ENCODE data around the gene KMT2D. TPM values are rescaled to one million over a fixed set of nuclear protein-coding genes. Genes with fewer than 3 reads are reported as not detected.

KMT2D gene
- total RNA-seq, 2 donors from 2014 or later = 118 to 123 TPM

DNA sequence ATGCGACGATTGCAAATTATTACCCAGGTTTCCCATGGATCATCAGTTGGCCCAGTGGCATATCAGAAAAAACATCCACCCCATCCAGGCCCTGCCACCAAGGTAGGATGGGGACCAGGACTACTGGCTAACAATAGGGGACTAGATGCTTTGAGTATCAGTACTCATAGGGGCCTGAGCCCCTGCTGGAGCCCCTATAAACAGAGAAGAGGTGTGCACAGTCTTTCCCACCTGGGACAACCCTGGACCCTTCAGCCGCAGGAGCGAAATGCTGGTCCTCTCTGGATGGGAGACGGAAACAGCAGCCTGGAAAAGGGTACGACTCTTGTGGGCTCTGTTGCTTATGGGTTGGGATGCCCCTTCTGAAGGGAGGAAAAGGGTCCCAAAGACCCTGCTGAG is 28.3 kb upstream of the KMT2D start:
- no peak overlapping the region for H3K4me3 ChIP-seq (ENCODE audit: low read length)
- Mint-ChIP-seq H3K4me1 (peaks cover 14% of the 10 kb centered on the region), H3K4me3 (no peak overlapping the region)

DNA sequence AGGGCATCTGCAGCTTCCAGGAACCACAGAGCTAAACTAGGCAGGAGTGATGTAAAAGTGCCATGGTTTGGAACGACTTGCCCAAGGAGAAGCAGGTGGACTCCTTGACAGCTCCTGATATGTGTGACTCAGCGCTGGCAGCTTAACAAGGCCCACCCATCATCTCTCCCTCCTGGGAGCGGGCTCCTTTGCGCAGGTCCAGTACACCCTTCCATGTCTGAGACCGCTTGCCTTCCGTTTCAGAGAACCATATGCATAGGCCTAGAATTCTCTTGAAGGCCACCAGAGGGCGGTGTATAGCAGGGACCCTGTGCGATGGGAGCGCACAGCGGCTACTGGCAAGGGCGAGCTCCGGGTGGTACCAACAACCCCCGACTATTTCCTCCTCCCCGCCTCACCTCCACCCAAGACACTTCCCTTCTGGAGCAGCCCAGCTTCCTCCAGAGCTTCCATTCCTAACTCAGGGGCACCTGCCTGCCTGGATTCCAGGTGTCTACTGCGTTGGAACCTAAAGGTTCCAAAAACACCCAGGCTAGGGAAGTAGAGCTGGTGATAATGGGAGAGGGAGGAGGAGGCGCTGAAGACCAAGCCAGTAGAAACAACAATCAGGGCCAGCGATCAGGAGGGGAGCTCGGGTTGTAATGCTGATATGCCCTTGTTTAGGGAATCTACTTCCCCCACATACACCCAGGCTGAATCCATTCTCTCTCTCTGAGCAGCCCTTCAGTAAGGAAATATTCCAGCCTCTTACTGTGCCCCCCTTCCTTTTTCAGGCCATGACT is 27.7 kb upstream of the KMT2D start:
- Mint-ChIP-seq H3K36me3 (ENCODE audit: low read depth) (no peaks in the 10 kb centered on the region), H3K4me3 (peak overlapping the region; percentile 15), H3K27ac (no peak overlapping the region), H3K27me3 (ENCODE audit: insufficient read depth) (peaks cover 86% of the 10 kb centered on the region), H3K4me1 (peaks cover 14% of the 10 kb centered on the region), H3K9me3 (no peaks in the 10 kb centered on the region)
- peaks cover 5% of the 10 kb centered on the region for H3K4me1 ChIP-seq (ENCODE audit: control insufficient read depth, insufficient read depth, low read length)
- H3K27ac ChIP-seq (ENCODE audit: low read depth, low read length) = no peak overlapping the region
- TF ChIP-seq, protein P1, sequence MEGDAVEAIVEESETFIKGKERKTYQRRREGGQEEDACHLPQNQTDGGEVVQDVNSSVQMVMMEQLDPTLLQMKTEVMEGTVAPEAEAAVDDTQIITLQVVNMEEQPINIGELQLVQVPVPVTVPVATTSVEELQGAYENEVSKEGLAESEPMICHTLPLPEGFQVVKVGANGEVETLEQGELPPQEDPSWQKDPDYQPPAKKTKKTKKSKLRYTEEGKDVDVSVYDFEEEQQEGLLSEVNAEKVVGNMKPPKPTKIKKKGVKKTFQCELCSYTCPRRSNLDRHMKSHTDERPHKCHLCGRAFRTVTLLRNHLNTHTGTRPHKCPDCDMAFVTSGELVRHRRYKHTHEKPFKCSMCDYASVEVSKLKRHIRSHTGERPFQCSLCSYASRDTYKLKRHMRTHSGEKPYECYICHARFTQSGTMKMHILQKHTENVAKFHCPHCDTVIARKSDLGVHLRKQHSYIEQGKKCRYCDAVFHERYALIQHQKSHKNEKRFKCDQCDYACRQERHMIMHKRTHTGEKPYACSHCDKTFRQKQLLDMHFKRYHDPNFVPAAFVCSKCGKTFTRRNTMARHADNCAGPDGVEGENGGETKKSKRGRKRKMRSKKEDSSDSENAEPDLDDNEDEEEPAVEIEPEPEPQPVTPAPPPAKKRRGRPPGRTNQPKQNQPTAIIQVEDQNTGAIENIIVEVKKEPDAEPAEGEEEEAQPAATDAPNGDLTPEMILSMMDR (conservative IDR thresholded peaks at IDR 0.05) = peak; percentile 94
- no peaks in the 10 kb centered on the region for H3K36me3 ChIP-seq (ENCODE audit: control insufficient read depth, insufficient read depth, low read length)
- 8 to 9% methylated on average over 5 to 18 of the region's 18 CpGs for WGBS, 2 experiments (ENCODE audit: insufficient coverage in 1 of 2, insufficient read length in 1 of 2)
- no peak overlapping the region for H3K4me3 ChIP-seq (ENCODE audit: low read length)
- peaks cover 84% of the 10 kb centered on the region for H3K27me3 ChIP-seq (ENCODE audit: control insufficient read depth, insufficient read depth, low read length, poor library complexity, severe bottlenecking)
- DNase-seq = peak; percentile 93
- H3K9me3 ChIP-seq (ENCODE audit: control insufficient read depth, low read length) = peaks cover 5% of the 10 kb centered on the region
- H3K9ac ChIP-seq (ENCODE audit: extremely low read depth, low read length, poor library complexity, severe bottlenecking) = no peak overlapping the region

More for the DNA sequence above, 28.3 kb upstream of the KMT2D start:
- peaks cover 5% of the 10 kb centered on the region for H3K9me3 ChIP-seq (ENCODE audit: control insufficient read depth, low read length)
- TF ChIP-seq, protein P1 (conservative IDR thresholded peaks at IDR 0.05) = no peak
- Mint-ChIP-seq H3K27ac (no peak overlapping the region), H3K27me3 (ENCODE audit: insufficient read depth) (peaks cover 92% of the 10 kb centered on the region), H3K9me3 (no peaks in the 10 kb centered on the region), H3K36me3 (ENCODE audit: low read depth) (no peaks in the 10 kb centered on the region)
- H3K27ac ChIP-seq (ENCODE audit: low read depth, low read length) = no peak overlapping the region
- WGBS, 2 experiments (ENCODE audit: insufficient coverage in 1 of 2, insufficient read length in 1 of 2) = 72% methylated on average over 6 of the region's 6 CpGs; no CpG with 5 or more reads in 1 of the 2 experiments
- DNase-seq = no peak
- H3K4me1 ChIP-seq (ENCODE audit: control insufficient read depth, insufficient read depth, low read length) = peaks cover 5% of the 10 kb centered on the region
- no peak overlapping the region for H3K9ac ChIP-seq (ENCODE audit: extremely low read depth, low read length, poor library complexity, severe bottlenecking)
- H3K36me3 ChIP-seq (ENCODE audit: control insufficient read depth, insufficient read depth, low read length) = no peaks in the 10 kb centered on the region
- H3K27me3 ChIP-seq (ENCODE audit: control insufficient read depth, insufficient read depth, low read length, poor library complexity, severe bottlenecking) = peaks cover 90% of the 10 kb centered on the region

DNA sequence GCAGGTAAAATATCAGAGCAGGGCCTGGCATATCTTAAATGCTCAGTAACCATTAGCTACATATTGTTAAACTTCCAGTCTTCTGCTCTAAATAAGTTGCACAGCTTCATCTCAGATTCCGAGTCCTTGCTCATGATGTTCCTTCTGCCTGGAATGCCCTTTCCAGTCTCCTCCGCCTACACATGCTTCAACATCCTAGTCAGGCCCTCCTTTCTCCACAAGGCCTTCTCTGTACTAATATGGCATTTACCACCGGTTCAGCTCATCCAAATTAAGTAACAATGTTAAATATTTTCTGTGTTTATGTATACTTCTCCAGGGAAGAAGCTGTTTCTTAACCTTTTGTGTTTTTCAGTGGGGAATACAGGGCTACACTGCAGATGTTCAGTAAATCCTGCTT is 25.5 kb upstream of the KMT2D start:
- Mint-ChIP-seq H3K27ac (no peak overlapping the region), H3K36me3 (ENCODE audit: low read depth) (no peaks in the 10 kb centered on the region), H3K4me3 (no peak overlapping the region), H3K4me1 (peaks cover 11% of the 10 kb centered on the region), H3K27me3 (ENCODE audit: insufficient read depth) (peaks cover 71% of the 10 kb centered on the region), H3K9me3 (no peaks in the 10 kb centered on the region)
- Histone ChIP-seq H3K9ac (ENCODE audit: extremely low read depth, low read length, poor library complexity, severe bottlenecking) (no peak overlapping the region), H3K4me1 (ENCODE audit: control insufficient read depth, insufficient read depth, low read length) (peaks cover 3% of the 10 kb centered on the region), H3K9me3 (ENCODE audit: control insufficient read depth, low read length) (peaks cover 5% of the 10 kb centered on the region), H3K36me3 (ENCODE audit: control insufficient read depth, insufficient read depth, low read length) (no peaks in the 10 kb centered on the region), H3K27ac (ENCODE audit: low read depth, low read length) (no peak overlapping the region), H3K4me3 (ENCODE audit: low read length) (no peak overlapping the region), H3K27me3 (ENCODE audit: control insufficient read depth, insufficient read depth, low read length, poor library complexity, severe bottlenecking) (peaks cover 62% of the 10 kb centered on the region)
- WGBS, 2 experiments (ENCODE audit: insufficient coverage in 1 of 2, insufficient read length in 1 of 2) = 91 to 95% methylated on average over 2 of the region's 3 CpGs
- TF ChIP-seq, protein P1 (conservative IDR thresholded peaks at IDR 0.05) = no peak
- DNase-seq = no peak
